Measurements from ENCODE around the gene ERC1. TPM values are rescaled to one million over a fixed set of nuclear protein-coding genes. Genes with fewer than 3 reads are reported as not detected.

The ERC1 gene
- total and polyA plus RNA-seq, 9 of the 15 experiments (the other 6 are each of a cell fraction or from before 2014, with no cell fraction given), result 0.74 to 11.8 (median 4.8) TPM

- no peak for TF ChIP-seq POLR2H (tag; IDR thresholded peaks at IDR 0.05; ENCODE audit: low read depth)
- no peak for TF ChIP-seq EZH2 (IDR thresholded peaks at IDR 0.05; ENCODE audit: borderline replicate concordance, low read depth, low read length)
- no peak for TF ChIP-seq THRB (CRISPR knock-in tag; conservative IDR thresholded peaks at IDR 0.05)
- no peak for TF ChIP-seq HINFP (tag; conservative IDR thresholded peaks at IDR 0.05; ENCODE audit: low read depth)
- no peak for TF ChIP-seq CTCFL (IDR thresholded peaks at IDR 0.05; ENCODE audit: borderline replicate concordance, insufficient read depth, low read depth, low read length, poor library complexity, severe bottlenecking)
- no peak for TF ChIP-seq SNRNP70 (optimal IDR thresholded peaks at IDR 0.05; ENCODE audit: low read depth, low read length)
- TF ChIP-seq CHAMP1 (IDR thresholded peaks at IDR 0.05), result no peak
- TF ChIP-seq HOXB6 (CRISPR knock-in tag; IDR thresholded peaks at IDR 0.05; ENCODE audit: borderline replicate concordance), result no peak
- no peak for TF ChIP-seq YBX1 (IDR thresholded peaks at IDR 0.05)
- TF ChIP-seq CBX1 (IDR thresholded peaks at IDR 0.05; ENCODE audit: low read depth), result no peak
- TF ChIP-seq HEY1 (CRISPR knock-in tag; IDR thresholded peaks at IDR 0.05; ENCODE audit: borderline replicate concordance), result no peak
Measured at GRCh38 chr12:1391722-1392121, 400.7 kb downstream of the ERC1 start (continued).

Measured in K562 (cell line).